Epithelial cell of prostate (primary cell): ENCODE measurements around the gene HILPDA.
"Not testable (repeated sequence)": the region's sequence is repeated elsewhere in the genome, so short reads cannot be mapped to it uniquely, and the experiment has no call there.

Experiments
- DNase-seq: peaks from one replicate; pipeline ENCODE4 v3.0.0-alpha.2; 2011; ENCODE audit warnings: low read depth, low spot score
- H3K27ac ChIP-seq: fragments of 450-650 bp; 2 replicates; pipeline ENCODE4 v1.5.1; 2017; ENCODE audit warnings: mild to moderate bottlenecking

Gene HILPDA

DNA sequence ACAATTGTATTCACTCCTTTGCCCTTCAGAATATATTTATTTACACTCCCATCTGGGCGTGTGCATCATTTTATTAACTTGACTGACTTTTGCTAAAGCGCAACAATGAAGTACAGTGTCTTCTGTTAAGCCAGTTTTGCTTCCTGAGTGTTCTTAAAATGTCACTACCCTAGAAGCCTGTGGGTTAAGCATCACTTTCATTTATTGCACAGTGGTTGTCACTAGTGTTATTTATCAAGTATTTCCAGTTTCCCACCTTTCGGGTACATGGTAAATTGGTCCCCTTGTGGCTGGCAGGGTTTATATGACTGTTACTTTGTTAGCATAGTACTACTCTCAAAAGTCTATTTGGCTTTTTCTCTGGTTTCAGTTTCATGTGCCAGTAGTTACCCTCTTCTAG lies 3.3 kb downstream of the HILPDA start:
- DNase-seq, result no peak
- no peak overlapping the region for H3K27ac ChIP-seq

DNA sequence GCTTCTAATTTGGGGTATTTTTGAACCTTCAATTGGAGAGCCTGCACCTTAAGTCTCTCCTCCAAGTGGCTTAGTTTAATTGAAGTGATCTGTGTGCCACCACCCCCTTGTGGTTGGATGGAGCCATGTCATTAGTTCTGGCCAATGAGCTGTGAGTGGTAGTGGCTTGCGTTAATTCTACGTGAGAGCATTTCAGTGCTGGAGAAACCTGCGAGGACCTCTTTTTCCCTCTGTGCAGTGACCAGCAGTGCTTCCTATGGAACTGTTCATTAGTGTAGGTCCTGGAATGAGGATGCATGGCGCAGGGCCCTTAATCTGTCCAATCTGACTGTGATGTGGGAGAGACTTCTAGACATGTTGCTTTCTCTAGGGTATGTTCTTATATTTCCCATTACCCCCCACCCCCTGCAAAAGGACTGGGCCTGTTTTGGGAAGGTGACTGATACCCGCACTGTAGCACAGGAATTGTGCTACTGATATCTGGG lies 3.8 kb downstream of the HILPDA start:
- no peak for DNase-seq
- H3K27ac ChIP-seq, result no peak overlapping the region

DNA sequence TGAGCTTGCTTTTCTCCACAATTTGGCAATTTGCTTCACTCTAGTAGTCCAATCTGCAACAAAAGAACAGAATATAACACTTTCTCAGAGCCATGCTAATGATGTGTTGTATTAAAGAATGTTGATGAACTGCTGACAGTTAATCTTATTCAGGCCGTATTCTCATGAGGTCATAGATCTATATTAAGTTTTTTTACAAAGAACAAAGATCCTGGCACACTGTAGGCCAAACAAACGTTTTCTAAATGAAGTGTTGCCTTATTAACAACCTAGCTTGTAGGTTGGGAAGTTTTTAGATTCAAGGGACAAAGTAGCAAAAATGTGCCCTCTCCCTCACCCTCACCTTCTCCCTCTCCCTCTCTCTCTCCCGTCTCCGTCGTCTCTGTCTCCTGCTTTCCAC lies 6.8 kb downstream of the HILPDA start:
- DNase-seq, result no peak
- H3K27ac ChIP-seq, result no peak overlapping the region

DNA sequence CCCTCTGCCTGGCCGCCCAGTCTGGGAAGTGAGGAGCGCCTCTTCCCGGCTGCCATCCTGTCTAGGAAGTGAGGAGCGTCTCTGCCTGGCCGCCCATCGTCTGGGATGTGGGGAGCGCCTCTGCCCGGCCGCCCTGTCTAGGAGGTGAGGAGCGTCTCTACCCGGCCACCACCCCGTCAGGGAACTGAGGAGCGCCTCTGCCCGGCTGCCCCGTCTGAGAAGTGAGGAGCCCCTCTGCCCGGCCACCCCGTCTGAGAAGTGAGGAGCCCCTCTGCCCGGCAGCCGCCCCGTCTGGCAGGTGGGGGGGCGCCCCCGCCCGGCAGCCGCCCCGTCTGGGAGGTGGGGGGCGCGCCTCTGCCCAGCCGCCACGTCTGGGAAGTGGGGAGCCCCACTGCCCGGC lies 7.7 kb downstream of the HILPDA start:
- DNase-seq, H3K27ac ChIP-seq: not testable (repeated sequence)

DNA sequence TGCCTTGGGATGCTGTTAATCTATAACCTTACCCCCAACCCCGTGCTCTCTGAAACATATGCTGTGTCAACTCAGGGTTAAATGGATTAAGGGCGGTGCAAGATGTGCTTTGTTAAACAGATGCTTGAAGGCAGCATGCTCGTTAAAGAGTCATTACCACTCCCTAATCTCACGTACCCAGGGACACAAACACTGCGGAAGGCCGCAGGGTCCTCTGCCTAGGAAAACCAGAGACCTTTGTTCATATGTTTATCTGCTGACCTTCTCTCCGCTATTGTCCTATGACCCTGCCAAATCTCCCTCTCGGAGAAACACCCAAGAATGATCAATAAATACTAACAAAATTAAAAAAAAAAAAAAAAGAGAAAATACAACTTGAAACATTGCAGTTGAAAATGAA lies 8.3 kb downstream of the HILPDA start:
- DNase-seq, H3K27ac ChIP-seq: not testable (repeated sequence)

DNA sequence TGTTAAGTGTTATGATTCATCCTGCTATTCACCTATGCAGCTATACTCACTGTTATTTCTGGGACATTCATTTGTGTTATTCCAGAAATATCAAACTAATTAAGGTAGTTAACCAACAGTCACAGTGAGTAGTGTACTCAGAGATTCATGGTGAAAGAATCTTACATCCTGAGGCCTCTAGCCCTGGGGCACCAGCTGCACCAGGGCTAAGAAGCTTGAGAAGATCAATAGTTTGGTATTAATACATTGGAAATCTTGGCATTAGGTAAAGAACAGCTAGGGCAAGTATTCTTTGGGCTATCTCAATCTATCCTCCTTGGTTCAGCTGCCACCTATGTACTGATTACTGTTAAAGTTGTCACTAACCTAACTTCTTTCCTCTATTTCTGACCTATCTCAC lies 11.2 kb downstream of the HILPDA start:
- DNase-seq, H3K27ac ChIP-seq: not testable (repeated sequence)

DNA sequence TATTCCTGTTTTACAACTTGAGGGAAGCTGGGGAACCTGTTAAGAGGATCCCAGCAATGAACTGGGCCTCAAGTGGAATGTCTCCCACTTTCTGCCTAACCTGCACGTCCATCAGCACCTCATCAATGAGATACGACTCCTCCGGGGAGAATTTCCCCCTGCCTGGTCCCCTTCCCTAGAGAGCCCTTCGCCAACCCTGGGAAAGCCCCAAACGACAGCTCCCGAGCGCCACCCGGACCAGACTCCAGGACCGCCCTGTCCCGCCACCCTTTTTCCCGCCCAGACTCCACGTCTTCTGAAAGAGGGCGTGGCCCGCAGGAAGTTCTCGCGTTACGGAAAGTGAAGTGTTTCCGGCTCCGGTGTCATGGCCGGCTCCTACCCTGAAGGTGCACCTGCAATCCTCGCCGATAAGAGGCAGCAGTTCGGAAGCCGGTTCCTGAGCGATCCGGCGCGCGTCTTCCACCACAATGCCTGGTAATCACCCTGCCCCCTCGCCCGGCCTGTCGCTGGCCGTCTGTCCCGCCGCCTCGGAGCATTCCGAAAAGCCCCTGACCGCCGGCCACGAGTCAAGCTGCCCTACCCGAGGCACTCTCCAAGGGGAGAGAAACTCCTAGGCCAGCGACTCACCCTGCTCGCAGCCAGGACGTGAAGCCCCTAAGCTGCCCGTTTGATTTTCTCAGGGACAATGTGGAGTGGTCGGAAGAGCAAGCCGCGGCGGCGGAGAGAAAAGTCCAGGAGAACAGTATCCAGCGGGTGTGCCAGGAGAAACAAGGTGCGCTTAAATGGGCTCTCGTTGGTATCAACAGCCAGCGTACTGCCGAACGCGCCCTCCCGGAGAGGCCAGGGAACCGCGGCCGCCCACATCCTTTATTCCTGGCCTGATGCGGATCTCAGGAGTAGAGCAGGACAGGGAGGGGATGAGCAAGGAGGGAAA lies 21.0 kb downstream of the HILPDA start, which contains the start of gene METTL2B:
TSS of gene METTL2B (plus strand) at position 347 of the 934 bp plus-strand sequence. CDS start at position 365, 18 bp downstream.
- DNase-seq, result peak; percentile 73
- peak within 1 kb of the TSS; percentile 75 for H3K27ac ChIP-seq

DNA sequence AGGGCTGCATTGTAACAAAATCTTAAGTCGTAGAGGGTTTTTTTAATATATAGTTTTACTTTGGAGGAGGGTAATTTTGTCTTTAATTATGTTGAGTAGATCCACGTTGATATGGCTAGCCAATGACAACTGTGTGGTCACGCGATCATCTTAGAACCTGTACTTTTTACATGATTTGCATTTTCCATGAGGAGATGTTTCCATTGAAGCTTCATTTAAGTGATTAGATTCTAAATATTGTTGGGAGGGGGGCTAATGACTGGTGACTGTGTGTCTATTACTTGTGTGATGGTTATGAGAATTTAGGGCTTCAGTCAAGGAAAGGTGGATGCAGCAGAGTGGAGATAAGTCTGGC lies 21.6 kb downstream of the HILPDA start:
- peak overlapping the region; percentile 75 for H3K27ac ChIP-seq
- not testable (repeated sequence) for DNase-seq

DNA sequence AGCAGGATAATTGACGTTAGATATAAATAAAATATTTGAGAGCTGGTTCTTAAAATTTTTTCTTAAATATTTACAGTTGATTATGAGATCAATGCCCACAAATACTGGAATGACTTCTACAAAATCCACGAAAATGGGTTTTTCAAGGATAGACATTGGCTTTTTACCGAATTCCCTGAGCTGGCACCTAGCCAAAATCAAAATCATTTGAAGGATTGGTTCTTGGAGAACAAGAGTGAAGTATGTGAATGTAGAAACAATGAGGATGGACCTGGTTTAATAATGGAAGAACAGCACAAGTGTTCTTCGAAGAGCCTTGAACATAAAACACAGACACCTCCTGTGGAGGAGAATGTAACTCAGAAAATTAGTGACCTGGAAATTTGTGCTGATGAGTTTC lies 23.4 kb downstream of the HILPDA start:
- DNase-seq, H3K27ac ChIP-seq: not testable (repeated sequence)

DNA sequence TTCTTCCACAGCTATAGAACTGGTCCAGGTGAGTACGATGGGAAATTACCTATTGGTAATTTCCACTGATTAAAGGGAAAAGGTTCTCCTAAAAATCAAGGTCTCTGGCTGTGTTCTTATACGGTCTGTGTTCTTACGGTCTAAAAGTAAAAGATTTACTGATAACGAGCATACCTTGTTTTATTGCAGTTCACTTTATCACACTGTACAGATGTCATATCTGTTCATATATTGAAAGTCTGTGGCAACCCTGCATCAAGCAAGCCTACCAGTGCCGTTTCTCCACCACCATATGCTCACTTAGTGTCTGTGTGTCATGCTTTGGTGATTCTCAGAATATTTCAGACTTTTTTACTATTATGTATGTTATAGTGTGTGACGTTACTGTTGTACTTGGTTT lies 32.5 kb downstream of the HILPDA start:
- H3K27ac ChIP-seq, DNase-seq: not testable (repeated sequence)

DNA sequence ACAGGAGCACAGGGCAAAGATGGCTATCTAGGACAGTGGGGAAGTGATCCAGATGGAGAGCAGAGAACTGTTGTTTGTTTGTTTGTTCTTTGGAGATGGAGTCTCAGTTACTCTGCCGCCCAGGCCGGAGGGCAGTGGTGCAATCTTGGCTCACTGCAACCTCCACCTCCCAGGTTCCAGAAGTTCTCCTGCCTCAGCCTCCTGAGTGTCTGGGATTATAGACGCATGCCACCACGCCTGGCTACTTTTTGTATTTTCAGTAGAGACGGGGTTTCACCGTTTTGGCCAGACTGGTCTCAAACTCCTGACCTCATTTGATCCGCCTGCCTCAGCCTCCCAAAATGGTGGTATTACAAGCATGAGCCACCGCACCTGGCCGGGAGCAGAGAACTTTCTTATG lies 41.7 kb downstream of the HILPDA start:
- no peak overlapping the region for H3K27ac ChIP-seq
- no peak for DNase-seq

DNA sequence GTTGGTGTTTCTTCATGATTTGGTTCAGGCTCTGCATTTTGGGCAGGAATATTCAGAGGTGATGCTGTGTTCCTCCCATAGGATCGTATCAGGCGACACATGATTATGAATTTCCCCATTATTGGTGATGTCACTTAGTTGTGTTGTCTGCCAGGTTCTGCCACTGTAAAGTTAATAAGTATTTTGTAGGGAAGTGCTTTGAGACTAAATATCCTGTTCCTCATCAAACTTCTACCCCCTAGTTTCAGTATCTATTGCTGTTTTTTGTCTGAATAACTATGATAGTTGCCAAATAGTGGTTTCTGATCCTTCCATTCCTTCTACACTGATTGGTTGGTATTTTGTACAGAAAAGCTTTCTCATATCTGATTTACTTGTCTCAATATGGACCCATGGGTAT lies 49.7 kb downstream of the HILPDA start:
- not testable (repeated sequence) for H3K27ac ChIP-seq, DNase-seq

DNA sequence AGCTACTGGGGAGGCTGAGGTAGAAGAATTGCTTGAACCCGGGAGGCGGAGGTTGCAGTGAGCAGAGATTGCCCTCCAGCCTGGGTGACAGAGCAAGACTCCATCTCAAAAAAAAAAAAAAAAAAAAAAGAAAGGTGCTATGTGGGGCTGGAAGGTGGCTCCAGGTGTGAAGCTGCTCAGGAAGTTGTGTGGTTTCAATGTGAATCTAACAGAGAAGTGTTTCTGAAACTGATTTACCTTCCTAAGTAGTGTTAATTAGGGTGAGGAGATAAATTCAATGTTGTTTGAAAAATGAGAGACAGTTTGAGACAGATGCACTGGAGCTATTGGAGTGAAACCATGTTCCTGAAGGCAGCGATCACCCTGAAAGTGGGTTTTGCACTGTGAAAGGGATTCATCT lies 51.1 kb downstream of the HILPDA start:
- not testable (repeated sequence) for H3K27ac ChIP-seq, DNase-seq

DNA sequence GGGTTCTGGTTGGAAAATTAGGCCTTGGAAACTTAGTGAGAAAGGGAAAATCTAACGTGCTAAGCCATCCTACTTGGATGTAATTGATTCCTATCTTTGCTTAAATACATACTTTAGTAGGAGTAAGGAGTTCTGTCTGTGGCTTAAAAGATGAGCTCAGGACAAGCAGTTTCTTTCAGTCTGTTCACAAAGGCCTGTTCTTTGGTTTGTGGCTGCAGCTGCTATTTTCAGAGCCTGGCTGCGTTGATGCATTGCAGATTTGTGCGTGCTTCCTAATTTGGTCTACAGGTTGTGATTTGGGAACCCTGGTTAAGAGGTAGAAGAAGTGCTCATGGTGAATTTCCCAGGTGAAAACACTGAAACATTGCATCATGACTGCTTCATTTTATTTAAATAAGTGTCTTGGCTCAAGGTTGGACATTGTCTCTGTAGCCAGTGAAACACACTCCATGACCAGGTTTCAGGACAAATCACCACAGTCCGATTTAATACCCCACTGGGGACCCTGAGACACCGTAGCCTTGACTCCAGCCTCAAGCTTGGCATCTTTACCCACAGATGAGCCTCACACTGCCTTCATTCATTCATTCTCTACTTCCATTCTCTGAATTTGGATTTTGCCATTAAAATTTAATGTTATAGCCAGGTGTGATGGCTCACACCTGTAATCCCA lies 51.8 kb downstream of the HILPDA start:
- not testable (repeated sequence) for DNase-seq, H3K27ac ChIP-seq
